ENCODE data around the gene PHTF1. TPM values are rescaled to one million over a fixed set of nuclear protein-coding genes. Genes with fewer than 3 reads are reported as not detected.
"Not testable (repeated sequence)": the region's sequence is repeated elsewhere in the genome, so short reads cannot be mapped to it uniquely, and the experiment has no call there.

Gene PHTF1
- polyA plus RNA-seq, 1 donor (not counting 4 experiments of a cell fraction or from before 2014, with no cell fraction given): 6.8 TPM

DNA sequence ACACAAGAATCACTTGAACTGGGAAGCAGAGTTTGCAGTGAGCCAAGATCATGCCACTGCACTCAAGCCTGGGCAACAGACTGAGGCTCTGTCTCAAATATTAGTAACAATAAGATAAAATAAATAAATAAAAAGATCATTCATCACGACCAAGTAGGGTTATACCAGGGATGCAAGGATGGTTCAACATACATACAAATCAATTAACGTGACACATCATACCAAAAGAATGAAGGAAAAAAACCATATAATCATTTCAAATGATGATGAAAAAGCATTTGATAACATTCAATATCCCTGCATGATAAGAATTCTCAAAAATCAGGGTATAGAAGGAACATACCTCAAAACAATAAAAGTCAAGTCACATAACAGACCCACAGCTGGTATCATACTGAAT lies 38.3 kb downstream of the PHTF1 start:
- H3K36me3 ChIP-seq (ENCODE audit: control insufficient read depth in 2 of 2, extremely low read depth in 1 of 2, insufficient read depth in 2 of 2, low read length in 2 of 2): peaks cover 0 to 4% of the 10 kb centered on the region in 2 experiments
- TF ChIP-seq CTCF (optimal IDR thresholded peaks at IDR 0.05 in 1 of 3, IDR thresholded peaks at IDR 0.05 in 1 of 3, conservative IDR thresholded peaks at IDR 0.05 in 1 of 3; ENCODE audit: extremely low read depth in 1 of 3, insufficient read depth in 2 of 3, low read length in 3 of 3) (no peak), EZH2 (IDR thresholded peaks at IDR 0.05; ENCODE audit: low read length) (no peak)
- no peak overlapping the region for H3K4me3 ChIP-seq (ENCODE audit: control insufficient read depth in 2 of 3, extremely low read depth in 1 of 3, insufficient read depth in 2 of 3, low read depth in 1 of 3, low read length in 3 of 3)
- H3K9ac ChIP-seq (ENCODE audit: control insufficient read depth, extremely low read depth, insufficient read depth, low read length): no peak overlapping the region
- no peaks in the 10 kb centered on the region for H3K9me1 ChIP-seq (ENCODE audit: control insufficient read depth, extremely low read depth, insufficient read depth, low read length)
- H3K4me2 ChIP-seq (ENCODE audit: control insufficient read depth, extremely low read depth, insufficient read depth, low read depth, low read length): no peak overlapping the region
- H2AFZ ChIP-seq (ENCODE audit: control insufficient read depth, low read length): no peak overlapping the region
- DNase-seq (ENCODE audit: low read depth, low spot score) (no peak), FAIRE-seq (no peak)
- H3K9me3 ChIP-seq (ENCODE audit: control insufficient read depth, low read depth, low read length): no peaks in the 10 kb centered on the region
- dilution Hi-C loops (cut with MboI; ENCODE audit: extremely low pct_ligation_motif_present, low sequenced_read_pairs): no loop called here
- no peaks in the 10 kb centered on the region for H3K79me2 ChIP-seq (ENCODE audit: control insufficient read depth, insufficient read depth, low read length)
- H3K27me3 ChIP-seq (ENCODE audit: control insufficient read depth, extremely low read depth, insufficient read depth, low read length): no peaks in the 10 kb centered on the region
- H3K4me1 ChIP-seq (ENCODE audit: control insufficient read depth, extremely low read depth, insufficient read depth, low read length): no peaks in the 10 kb centered on the region
- H3K27ac ChIP-seq (ENCODE audit: control insufficient read depth, insufficient read depth, low read length): no peak overlapping the region
- no peaks in the 10 kb centered on the region for H4K20me1 ChIP-seq (ENCODE audit: control insufficient read depth, extremely low read depth, insufficient read depth, low read length)

GRCh38 chr1:113718621-113719020 lies 40.7 kb downstream of the PHTF1 start:
- H3K4me3 ChIP-seq (ENCODE audit: control insufficient read depth in 2 of 3, extremely low read depth in 1 of 3, insufficient read depth in 2 of 3, low read depth in 1 of 3, low read length in 3 of 3); DNase-seq (ENCODE audit: low read depth, low spot score); H3K4me2 ChIP-seq (ENCODE audit: control insufficient read depth, extremely low read depth, insufficient read depth, low read depth, low read length); H3K27ac ChIP-seq (ENCODE audit: control insufficient read depth, insufficient read depth, low read length); H3K27me3 ChIP-seq (ENCODE audit: control insufficient read depth, extremely low read depth, insufficient read depth, low read length); H2AFZ ChIP-seq (ENCODE audit: control insufficient read depth, low read length); H3K36me3 ChIP-seq (ENCODE audit: control insufficient read depth in 2 of 2, extremely low read depth in 1 of 2, insufficient read depth in 2 of 2, low read length in 2 of 2); FAIRE-seq; H4K20me1 ChIP-seq (ENCODE audit: control insufficient read depth, extremely low read depth, insufficient read depth, low read length); H3K9ac ChIP-seq (ENCODE audit: control insufficient read depth, extremely low read depth, insufficient read depth, low read length); dilution Hi-C loops (cut with MboI; ENCODE audit: extremely low pct_ligation_motif_present, low sequenced_read_pairs); H3K9me1 ChIP-seq (ENCODE audit: control insufficient read depth, extremely low read depth, insufficient read depth, low read length); H3K4me1 ChIP-seq (ENCODE audit: control insufficient read depth, extremely low read depth, insufficient read depth, low read length); H3K9me3 ChIP-seq (ENCODE audit: control insufficient read depth, low read depth, low read length); H3K79me2 ChIP-seq (ENCODE audit: control insufficient read depth, insufficient read depth, low read length): not testable (repeated sequence)

DNA sequence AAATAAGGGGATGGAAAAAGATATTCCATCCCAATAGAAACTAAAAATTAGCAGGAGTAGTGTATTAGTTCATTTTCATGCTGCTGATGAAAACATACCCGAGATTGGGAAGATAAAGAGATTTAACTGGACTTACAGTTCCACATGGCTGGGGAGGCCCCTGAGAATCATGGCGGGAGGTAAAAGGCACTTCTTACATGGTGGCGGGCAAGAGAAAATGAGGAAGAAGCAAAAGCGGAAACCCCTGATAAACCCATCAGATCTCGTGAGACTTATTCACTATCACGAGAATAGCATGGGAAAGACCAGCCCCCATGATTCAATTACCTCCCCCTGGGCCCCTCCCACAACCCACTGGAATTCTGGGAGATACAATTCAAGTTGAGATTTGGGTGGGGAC lies 41.8 kb downstream of the PHTF1 start:
- H3K9ac ChIP-seq (ENCODE audit: control insufficient read depth, extremely low read depth, insufficient read depth, low read length); FAIRE-seq; DNase-seq (ENCODE audit: low read depth, low spot score); H3K4me3 ChIP-seq (ENCODE audit: control insufficient read depth in 2 of 3, extremely low read depth in 1 of 3, insufficient read depth in 2 of 3, low read depth in 1 of 3, low read length in 3 of 3); H3K27ac ChIP-seq (ENCODE audit: control insufficient read depth, insufficient read depth, low read length); dilution Hi-C loops (cut with MboI; ENCODE audit: extremely low pct_ligation_motif_present, low sequenced_read_pairs); H3K9me1 ChIP-seq (ENCODE audit: control insufficient read depth, extremely low read depth, insufficient read depth, low read length); H2AFZ ChIP-seq (ENCODE audit: control insufficient read depth, low read length); H4K20me1 ChIP-seq (ENCODE audit: control insufficient read depth, extremely low read depth, insufficient read depth, low read length); H3K4me1 ChIP-seq (ENCODE audit: control insufficient read depth, extremely low read depth, insufficient read depth, low read length); H3K9me3 ChIP-seq (ENCODE audit: control insufficient read depth, low read depth, low read length); H3K36me3 ChIP-seq (ENCODE audit: control insufficient read depth in 2 of 2, extremely low read depth in 1 of 2, insufficient read depth in 2 of 2, low read length in 2 of 2); H3K4me2 ChIP-seq (ENCODE audit: control insufficient read depth, extremely low read depth, insufficient read depth, low read depth, low read length); H3K27me3 ChIP-seq (ENCODE audit: control insufficient read depth, extremely low read depth, insufficient read depth, low read length); H3K79me2 ChIP-seq (ENCODE audit: control insufficient read depth, insufficient read depth, low read length): not testable (repeated sequence)

All from keratinocyte (primary cell).